Stimulated activated CD4-positive, alpha-beta T cell treated with anti-CD3 and anti-CD28 coated beads, Interleukin-4, amount 100 ng/mL, for 48 hours (primary cell): ENCODE results near the gene HPS4.
A peak's percentile ranks its signal among the peaks of the same experiment; 100 is the strongest.

Source experiments
- DNase-seq, 2 donors: peaks; one replicate each; pipeline ENCODE4 v3.0.0-alpha.2; 2020; ENCODE audit warnings: low read depth in 2 of 2

Gene HPS4

GRCh38 chr22:26466196-26466595 lies 17.4 kb downstream of the HPS4 start:
- no peak for DNase-seq

GRCh38 chr22:26464312-26464711 lies 19.3 kb downstream of the HPS4 start:
- no peak for DNase-seq

DNA sequence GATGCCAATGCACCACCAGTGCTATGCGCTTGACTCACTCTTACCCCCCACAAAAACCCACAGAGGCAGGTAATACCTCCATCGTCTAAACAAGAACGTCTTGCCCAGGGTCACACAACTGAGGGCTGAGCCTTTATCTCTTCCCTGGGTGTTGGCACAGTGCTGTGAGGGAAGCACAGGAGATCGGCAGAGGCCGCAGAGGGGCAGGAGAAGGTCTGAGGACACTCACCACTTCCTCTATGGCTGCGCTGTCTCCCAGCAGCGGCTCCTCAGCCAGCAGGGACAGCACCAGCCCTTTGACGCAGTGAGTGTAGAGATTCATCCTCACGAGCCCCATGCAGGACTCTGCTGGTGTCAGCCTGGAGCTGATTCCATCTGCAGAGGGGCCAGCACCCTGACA lies 19.9 kb downstream of the HPS4 start:
- no peak for DNase-seq

DNA sequence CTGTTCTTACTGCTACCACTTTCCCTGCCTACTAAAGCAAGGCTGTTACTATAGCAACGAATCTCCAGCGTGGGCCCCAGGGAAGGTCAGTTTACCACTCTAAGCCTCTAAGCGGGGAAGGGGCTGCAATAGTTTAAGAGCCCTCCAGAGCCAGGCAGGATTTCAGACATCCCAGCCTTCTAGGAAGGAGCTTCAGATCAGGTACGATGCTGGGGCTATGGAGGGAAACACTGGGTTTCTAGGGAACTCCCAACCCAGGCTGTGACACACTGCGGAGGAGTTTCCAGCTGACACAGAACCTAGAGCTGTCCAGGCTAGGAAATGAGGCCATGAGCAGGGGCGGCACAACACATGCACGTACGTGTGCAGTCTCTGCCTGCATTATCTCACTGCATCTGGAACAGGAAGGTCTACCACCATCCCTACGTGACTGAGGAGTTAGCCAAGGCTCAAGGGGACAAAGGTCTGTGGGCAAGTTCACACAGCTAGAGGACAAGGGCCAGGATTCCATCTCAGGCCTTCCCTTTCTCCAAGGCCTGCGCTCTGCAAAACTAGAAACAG lies 20.4 kb downstream of the HPS4 start:
- no peak for DNase-seq

- no peak for DNase-seq
Observed at GRCh38 chr22:26462641-26463040, 20.9 kb downstream of the HPS4 start.

GRCh38 chr22:26462051-26462450 lies 21.5 kb downstream of the HPS4 start:
- DNase-seq = no peak

DNA sequence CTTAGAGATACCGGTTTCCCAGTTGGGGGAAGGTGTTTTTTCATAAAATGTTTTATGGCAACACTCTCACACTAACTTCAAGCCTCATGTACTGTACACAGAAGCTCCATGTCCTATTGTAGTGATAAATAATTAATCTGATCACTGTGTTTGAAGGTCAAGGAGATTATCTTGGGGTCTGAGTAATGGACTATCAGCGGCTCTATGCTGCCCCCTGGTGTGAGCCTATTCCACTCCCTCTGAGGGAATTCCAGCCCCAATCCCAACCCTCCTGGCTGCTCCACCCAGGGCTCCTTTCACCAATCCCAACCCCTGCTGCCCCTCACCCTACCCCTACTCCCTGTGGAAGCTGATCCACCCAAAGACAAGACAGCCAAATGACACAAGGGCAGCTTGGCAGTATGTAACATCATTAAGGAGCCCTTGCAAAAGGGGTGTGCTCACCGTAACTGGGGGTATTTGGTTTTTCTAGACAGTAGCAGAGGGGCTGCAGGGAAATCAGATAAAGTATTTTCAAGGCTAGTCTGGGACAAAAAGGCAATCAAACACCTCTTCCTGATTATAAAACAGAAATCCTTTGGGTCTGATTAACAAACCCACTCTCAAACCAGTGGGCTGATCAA lies 22.3 kb downstream of the HPS4 start:
- DNase-seq = peak; percentile 34 to 38

- DNase-seq = no peak
Observed at GRCh38 chr22:26460202-26460601, 23.4 kb downstream of the HPS4 start.

DNA sequence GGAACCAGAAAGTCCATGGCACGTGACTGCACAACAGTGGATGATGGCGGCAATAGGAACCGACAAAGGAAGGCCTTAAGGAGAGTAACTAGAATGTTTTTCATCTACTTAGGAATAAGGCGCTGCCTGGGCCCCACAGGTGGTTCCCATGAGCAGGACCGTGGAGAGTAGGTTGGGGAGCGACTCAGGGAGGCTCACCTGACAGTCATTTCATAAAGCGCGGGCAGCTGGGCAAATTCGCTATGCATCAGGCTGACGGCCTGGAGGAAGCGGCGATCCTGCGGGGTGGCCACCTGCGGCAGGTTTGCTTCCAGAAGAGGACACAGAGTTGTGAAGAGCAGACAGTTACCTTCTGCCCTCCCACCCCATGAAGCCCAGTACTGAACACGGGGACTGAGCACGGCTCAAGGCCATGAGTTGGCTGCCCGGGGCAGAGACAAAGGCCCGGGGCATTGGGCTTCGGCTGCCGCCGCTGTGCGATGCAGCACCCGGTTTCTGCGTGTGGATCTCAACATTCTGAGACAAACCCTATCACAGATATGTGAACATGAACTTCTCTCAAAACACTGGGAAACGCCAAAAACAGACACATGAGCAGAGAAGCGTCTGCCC lies 25.8 kb downstream of the HPS4 start:
- DNase-seq = no peak

DNA sequence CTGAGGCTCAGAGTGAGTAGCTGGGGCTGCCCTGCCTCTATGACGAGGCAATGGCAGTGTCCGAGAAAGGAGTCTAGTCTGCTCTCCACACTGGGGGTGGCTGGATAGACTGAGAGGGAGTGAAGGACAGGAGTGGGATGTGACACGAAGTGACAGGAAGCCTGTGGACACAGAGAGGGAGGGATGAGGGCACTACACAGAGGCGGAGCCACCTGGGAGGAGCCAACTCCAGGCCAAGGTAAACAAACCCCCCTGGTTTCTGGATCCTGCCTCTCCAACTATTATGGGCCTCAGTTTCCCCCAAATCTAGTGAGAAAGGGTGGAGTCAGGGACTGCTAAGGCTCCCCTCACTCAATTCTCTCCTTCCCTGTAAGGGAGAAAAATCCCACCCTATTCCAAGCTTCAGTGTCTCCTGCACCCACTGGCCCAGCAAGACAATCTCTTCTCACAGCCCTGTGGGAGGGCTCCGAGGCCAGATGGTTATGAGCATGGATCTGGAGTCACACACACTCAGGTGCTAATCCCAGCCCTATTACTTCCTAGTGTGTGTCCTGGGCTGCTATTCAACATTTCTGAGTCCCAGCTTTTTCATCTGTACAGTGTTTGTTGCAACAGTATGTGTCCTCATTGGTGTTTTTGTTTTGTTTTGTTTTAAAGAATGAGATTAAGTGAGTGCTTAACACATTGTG lies 29.6 kb downstream of the HPS4 start:
- DNase-seq = no peak

- DNase-seq = no peak
Observed at GRCh38 chr22:26453216-26453615, 30.4 kb downstream of the HPS4 start.

DNA sequence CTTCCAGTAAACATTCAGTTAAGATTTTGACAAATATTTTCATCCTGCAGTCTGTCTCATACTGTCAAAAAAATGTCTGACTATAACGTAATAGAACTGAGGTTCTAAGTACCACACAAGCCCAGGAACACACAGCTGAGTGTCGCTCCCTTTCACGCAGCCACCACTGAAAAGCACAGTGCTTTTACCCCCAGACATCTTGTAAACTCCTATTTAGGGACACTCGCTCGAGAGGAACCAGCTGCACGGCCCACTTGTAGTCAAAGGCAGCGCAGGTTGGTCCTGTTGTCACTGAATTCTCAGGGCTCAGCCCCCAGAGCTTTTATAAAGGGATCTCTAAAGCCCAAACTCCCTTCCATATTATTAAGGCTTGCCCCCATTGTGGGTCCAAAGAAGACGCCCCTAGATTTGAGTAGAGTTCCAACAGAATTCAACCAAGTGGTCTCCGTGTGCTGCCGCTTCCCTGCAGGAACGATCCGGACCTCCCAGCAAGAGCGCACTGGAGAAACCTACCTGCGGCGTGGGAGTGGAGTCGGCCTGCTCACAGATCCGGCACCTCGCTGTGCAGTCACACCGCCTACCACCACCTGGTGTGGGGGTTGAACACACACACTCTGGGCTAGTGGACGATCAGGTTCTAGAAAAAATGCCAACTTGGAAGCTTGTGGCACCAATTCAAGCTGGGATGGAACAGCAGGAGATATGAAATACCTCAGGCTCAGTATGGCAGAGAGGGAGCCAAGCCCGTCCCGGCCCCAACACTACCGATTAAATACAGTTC lies 31.2 kb downstream of the HPS4 start:
- no peak for DNase-seq

DNA sequence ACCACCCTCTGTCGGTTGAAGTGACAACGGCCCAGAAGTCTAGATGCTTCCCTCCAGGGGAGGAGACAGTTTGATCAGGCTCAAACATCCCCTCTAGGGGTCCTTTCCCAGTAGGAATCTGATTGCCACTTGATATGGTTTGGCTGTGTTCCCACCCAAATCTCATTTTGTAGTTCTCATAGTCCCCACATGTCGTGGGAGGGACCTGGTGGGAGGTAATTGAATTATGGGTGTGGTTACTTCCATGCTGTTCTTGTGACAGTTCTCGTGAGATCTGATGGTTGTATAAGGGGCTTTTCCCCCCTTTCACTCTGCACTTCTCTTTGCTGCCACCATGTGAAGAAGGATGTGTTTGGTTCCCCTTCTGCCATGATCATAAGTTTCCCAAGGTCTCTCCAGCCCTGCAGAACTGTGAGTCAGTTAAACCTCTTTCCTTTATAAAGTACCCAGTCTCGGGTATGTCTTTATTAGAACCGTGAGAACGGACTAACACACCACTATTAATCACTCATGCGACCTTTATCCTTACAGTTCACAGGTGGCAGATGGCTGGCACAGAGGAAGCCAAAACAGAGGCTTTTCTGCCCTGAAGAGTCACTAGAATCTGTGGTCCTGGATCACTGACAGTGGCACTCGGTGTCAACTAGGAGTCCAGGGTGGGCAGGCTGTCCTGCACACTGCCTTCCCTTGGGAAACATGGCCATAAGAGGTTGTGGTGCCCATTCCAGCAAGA lies 33.0 kb downstream of the HPS4 start:
- no peak for DNase-seq

- DNase-seq = no peak
Observed at GRCh38 chr22:26448941-26449340, 34.6 kb downstream of the HPS4 start.

DNA sequence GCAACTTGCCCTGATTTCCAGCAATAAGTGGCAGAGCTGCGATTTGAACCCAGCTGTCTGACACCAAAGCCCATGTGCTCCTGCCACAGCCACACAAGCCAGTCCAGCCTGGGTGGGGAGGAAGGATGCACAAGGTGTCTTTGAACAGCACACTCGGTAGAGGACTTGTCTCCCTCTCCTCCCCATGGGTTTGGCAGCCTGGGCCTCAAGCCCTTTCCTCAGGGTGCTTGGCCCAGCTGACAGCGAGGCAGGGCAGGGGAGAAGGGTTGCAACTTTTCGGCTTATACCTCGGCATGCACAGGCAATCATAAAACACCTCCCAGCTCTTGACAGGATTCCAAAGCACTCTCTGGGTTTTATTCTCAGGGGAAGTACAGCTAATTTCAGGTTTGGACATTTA lies 35.2 kb downstream of the HPS4 start:
- DNase-seq = no peak

GRCh38 chr22:26447584-26448329 lies 35.8 kb downstream of the HPS4 start:
- DNase-seq = no peak

DNA sequence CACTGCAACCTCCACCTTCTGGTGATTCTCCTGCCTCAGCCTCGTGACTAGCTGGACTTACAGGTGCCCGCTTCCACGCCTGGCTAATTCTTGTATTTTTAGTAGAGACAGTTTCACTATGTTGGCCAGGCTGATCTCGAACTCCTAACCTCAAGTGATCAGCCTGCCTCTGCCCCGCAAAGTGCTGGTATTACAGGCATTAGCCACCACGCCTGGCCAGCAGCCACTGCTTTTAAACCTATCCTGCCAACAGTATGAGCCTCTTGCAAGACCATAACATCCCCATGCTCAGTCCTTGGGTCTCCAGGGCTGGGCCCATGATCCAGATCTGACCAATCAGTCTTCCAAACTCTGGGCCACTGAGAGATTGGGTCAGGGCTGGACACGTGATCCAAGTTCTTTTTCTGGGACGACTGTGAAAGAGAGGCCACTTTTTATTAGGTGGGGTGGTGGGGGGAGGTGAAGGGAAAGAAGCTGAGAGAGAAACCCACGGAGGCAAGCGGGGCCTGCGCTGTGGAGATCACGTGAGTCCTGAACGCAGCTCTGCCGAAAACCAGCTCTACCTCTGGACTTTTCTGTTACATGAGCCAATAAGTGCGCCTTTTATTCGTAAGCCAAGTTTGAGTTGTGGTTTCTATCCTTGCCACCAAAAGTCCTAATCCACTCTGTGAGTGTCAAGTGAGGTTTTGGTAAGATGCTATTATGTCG lies 36.6 kb downstream of the HPS4 start:
- DNase-seq = no peak

DNA sequence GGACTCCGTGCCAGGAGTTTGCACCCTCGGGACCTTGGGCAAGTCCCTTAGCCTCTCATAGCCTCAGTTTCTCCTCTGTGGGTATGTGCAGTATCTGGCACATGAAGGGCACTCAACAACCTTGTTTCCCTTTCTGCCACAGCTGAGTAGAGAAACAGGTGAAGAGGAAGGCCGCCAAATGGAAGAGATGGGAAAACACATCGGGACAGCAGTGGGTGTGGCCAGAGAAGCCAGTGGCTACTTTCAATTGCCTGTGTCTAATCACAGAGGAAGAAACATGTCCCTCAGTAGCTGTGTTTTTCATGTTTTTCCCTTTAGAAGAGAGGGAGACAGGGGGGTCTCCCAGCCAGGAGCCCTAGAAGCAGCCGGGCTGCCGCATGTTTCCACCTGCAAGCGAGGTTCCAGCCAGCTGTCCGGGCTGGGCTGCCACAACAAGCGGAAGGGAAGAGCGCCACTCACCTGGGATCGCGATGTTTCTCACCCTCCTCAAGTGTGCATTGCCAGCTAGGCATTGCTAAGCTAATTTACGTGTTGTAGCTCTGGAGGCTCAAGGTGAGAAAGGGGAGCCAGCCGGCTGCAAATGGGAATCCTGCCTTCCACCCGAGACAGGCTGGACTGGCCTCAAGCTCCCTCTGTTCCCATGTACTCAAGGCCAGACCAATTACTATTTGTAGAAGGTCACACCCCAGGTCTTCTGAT lies 37.9 kb downstream of the HPS4 start:
- DNase-seq = no peak

DNA sequence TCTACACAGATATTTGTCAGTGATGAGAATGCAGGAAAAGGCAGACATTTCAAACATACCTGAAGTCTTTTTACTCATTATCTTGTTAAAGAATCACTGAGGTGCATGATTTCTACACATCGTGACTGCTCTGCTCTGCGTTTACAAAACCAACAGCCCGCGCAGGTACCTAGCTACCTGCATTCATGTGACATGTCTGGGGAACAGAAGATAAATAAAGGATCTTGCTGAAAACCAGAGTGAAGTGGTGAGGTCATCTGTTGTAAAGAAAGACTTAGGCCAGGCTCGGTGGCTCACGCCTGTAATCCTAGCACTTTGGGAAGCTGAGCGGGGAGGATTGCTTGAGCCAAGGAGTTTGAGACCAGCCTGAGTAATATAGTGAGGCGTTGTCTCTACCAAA lies 38.8 kb downstream of the HPS4 start:
- no peak for DNase-seq
